Loucy (cell line): Measurements from ENCODE around the gene CHKB.

Experiments used
- H2AFZ ChIP-seq: fragments of 200-600 bp; sonication (generic); 2 replicates; pipeline ENCODE4 v1.6.0; 2016; ENCODE audit warnings: antibody characterized with exemption, mild to moderate bottlenecking, low read length, moderate library complexity
- H3F3A ChIP-seq: fragments of 200-600 bp; 2 replicates; pipeline ENCODE4 v1.6.0; 2016; ENCODE audit warnings: antibody characterized with exemption, low read depth, mild to moderate bottlenecking
- H3K27me3 ChIP-seq: fragments of 200-600 bp; sonication (generic); 2 replicates; pipeline ENCODE4 v1.6.1; 2014; ENCODE audit warnings: low read length, mild to moderate bottlenecking; ENCODE audit not compliant: insufficient read depth, poor library complexity, severe bottlenecking
- H3K36me3 ChIP-seq: fragments of 200-600 bp; sonication (generic); 2 replicates; pipeline ENCODE4 v1.6.1; 2016; ENCODE audit warnings: low read length; ENCODE audit not compliant: insufficient read depth
- H3K4me1 ChIP-seq: fragments of 200-600 bp; sonication (generic); 2 replicates; pipeline ENCODE4 v1.5.1; 2014; ENCODE audit warnings: low read length, mild to moderate bottlenecking; ENCODE audit not compliant: insufficient read depth, poor library complexity, severe bottlenecking
- H3K4me2 ChIP-seq: fragments of 200-600 bp; sonication (generic); 2 replicates; pipeline ENCODE4 v1.6.0; 2014; ENCODE audit warnings: antibody characterized with exemption, low read length, low read depth, mild to moderate bottlenecking; ENCODE audit not compliant: poor library complexity, severe bottlenecking
- H3K4me3 ChIP-seq: fragments of 200-600 bp; sonication (generic); 2 replicates; pipeline ENCODE4 v1.5.1; 2014; ENCODE audit warnings: low read length, mild to moderate bottlenecking, mixed read lengths; ENCODE audit not compliant: poor library complexity, severe bottlenecking
- H3K79me2 ChIP-seq: fragments of 200-600 bp; sonication (generic); 2 replicates; pipeline ENCODE4 v1.6.1; 2014; ENCODE audit warnings: low read length; ENCODE audit not compliant: insufficient read depth
- H3K9ac ChIP-seq: fragments of 200-600 bp; sonication (generic); 2 replicates; pipeline ENCODE4 v1.6.0; 2014; ENCODE audit warnings: mild to moderate bottlenecking, low read depth, low read length, moderate library complexity; ENCODE audit not compliant: poor library complexity, severe bottlenecking
- H3K9me2 ChIP-seq: fragments of 200-600 bp; sonication (generic); replicated peaks from 2 replicates; pipeline ENCODE4 v1.6.1; 2016; ENCODE audit warnings: low read depth, low read length, mixed read lengths
- H3K9me3 ChIP-seq: fragments of 200-600 bp; sonication (generic); 2 replicates; pipeline ENCODE4 v1.6.1; 2014; ENCODE audit warnings: mild to moderate bottlenecking, antibody characterized with exemption, low read length, low read depth; ENCODE audit not compliant: insufficient read depth
- H4K20me1 ChIP-seq: fragments of 200-600 bp; sonication (generic); 2 replicates; pipeline ENCODE4 v1.6.0; 2014; ENCODE audit warnings: antibody characterized with exemption, low read length, mild to moderate bottlenecking; ENCODE audit not compliant: insufficient read depth, poor library complexity, severe bottlenecking
- EZH2phosphoT487 ChIP-seq: fragments of 200-600 bp; IDR thresholded peaks from 2 replicates; pipeline ENCODE4 v1.6.1; 2018; ENCODE audit warnings: antibody characterized with exemption, mild to moderate bottlenecking, moderate library complexity, borderline replicate concordance
- TF ChIP-seq, protein P1 (sequence below): fragments of 200-600 bp; sonication (generic); conservative IDR thresholded peaks from 2 replicates; pipeline ENCODE4 v1.5.1; 2014; ENCODE audit warnings: mild to moderate bottlenecking, antibody characterized with exemption, low read length

CHKB gene

DNA sequence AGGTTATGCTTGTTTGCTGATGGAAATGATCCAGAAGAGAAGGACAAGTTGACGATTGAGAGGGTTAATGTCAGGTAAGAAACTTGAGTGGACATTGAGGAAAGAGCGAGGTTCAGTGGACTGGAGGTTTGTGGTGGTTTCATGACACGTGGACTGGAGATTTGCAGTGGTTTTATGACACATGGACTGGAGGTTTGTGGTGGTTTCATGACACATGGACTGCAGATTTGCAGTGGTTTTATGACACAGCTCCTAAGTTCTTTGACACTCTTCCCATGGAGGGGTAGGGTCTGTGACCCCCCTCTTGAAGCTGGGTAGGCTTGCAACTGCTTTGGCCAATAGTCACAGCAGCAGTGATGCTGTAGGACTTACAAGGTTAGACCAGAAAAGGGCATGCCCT is 12.5 kb upstream of the CHKB start:
- H3F3A ChIP-seq = no peaks in the 10 kb centered on the region
- H3K9me2 ChIP-seq = no peaks in the 10 kb centered on the region
- no peak for TF ChIP-seq EZH2phosphoT487
- TF ChIP-seq, protein P1, sequence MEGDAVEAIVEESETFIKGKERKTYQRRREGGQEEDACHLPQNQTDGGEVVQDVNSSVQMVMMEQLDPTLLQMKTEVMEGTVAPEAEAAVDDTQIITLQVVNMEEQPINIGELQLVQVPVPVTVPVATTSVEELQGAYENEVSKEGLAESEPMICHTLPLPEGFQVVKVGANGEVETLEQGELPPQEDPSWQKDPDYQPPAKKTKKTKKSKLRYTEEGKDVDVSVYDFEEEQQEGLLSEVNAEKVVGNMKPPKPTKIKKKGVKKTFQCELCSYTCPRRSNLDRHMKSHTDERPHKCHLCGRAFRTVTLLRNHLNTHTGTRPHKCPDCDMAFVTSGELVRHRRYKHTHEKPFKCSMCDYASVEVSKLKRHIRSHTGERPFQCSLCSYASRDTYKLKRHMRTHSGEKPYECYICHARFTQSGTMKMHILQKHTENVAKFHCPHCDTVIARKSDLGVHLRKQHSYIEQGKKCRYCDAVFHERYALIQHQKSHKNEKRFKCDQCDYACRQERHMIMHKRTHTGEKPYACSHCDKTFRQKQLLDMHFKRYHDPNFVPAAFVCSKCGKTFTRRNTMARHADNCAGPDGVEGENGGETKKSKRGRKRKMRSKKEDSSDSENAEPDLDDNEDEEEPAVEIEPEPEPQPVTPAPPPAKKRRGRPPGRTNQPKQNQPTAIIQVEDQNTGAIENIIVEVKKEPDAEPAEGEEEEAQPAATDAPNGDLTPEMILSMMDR = no peak
- no peaks in the 10 kb centered on the region for H3K27me3 ChIP-seq
- no peak overlapping the region for H3K9ac ChIP-seq
- H2AFZ ChIP-seq = no peak overlapping the region
- no peaks in the 10 kb centered on the region for H3K9me3 ChIP-seq
- H4K20me1 ChIP-seq = no peaks in the 10 kb centered on the region
- no peak overlapping the region for H3K4me2 ChIP-seq
- no peak overlapping the region for H3K4me3 ChIP-seq
- no peaks in the 10 kb centered on the region for H3K36me3 ChIP-seq
- no peaks in the 10 kb centered on the region for H3K79me2 ChIP-seq
- no peaks in the 10 kb centered on the region for H3K4me1 ChIP-seq

DNA sequence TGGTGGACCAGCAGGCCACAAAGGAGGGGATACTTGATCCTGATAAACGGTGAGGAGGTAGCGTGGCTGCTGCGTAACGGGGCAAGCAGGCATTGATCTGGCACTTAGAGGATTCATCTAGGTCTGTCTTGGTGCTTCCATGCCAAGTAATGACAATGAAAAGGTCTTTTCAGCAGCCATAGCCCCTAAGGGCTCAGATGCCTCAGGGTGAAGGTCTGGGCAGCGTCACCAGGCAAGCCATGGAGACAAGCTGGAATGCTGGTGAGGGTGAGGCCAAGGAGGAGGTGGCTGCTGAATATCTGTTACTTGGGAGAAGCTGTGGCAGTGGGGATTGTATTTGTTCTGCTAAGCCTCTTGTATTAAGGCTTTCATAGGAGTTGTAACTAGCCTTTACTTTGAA is 4.8 kb upstream of the CHKB start:
- no peak overlapping the region for H3K4me2 ChIP-seq
- no peaks in the 10 kb centered on the region for H3K9me3 ChIP-seq
- H2AFZ ChIP-seq = no peak overlapping the region
- H3K79me2 ChIP-seq = peaks cover 7% of the 10 kb centered on the region; the same call in 1 of the 2 replicates
- no peak overlapping the region for H3K9ac ChIP-seq
- no peaks in the 10 kb centered on the region for H3K27me3 ChIP-seq
- peaks cover 20% of the 10 kb centered on the region for H3K4me1 ChIP-seq
- H3F3A ChIP-seq = no peaks in the 10 kb centered on the region
- no peak overlapping the region for H3K4me3 ChIP-seq
- no peaks in the 10 kb centered on the region for H3K36me3 ChIP-seq
- no peaks in the 10 kb centered on the region for H3K9me2 ChIP-seq
- peaks cover 3% of the 10 kb centered on the region for H4K20me1 ChIP-seq
- TF ChIP-seq EZH2phosphoT487 = no peak
- TF ChIP-seq, protein P1 = no peak

DNA sequence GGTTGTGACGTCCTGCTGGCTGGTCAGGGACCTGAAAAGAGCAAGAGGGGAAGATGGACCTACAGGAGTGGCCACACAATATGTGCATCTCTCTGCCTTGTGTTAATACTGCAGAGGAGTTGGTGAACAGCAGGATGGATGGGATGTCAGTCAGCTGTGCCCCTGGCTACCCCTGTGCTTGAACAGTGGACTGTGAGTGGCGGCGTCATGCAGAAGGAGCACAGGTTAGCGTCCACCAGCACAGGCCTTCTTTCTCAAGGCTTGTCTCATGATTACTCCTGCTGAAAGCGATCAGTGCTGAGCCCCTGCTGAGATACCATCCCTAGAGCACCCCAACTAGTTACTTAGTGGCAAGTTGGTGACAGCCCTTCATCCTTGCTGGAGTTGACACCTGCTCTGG is 3.8 kb upstream of the CHKB start:
- Histone ChIP-seq H3K4me1 (peaks cover 21% of the 10 kb centered on the region), H3F3A (no peaks in the 10 kb centered on the region), H3K9me3 (no peaks in the 10 kb centered on the region), H3K4me3 (no peak overlapping the region), H3K4me2 (peak overlapping the region; percentile 29), H3K9ac (no peak overlapping the region), H3K36me3 (no peaks in the 10 kb centered on the region), H3K79me2 (peaks cover 15% of the 10 kb centered on the region), H3K9me2 (no peaks in the 10 kb centered on the region), H4K20me1 (peaks cover 3% of the 10 kb centered on the region), H3K27me3 (no peaks in the 10 kb centered on the region), H2AFZ (no peak overlapping the region)
- TF ChIP-seq, protein P1 = no peak
- TF ChIP-seq EZH2phosphoT487 = no peak
